Uterus (tissue), 4 donors: ENCODE results near the gene TOGARAM2. TPM values are rescaled to one million over a fixed set of nuclear protein-coding genes. Genes with fewer than 3 reads are reported as not detected.

Experiments used
- DNase-seq, 2 donors: peaks; one replicate each; pipeline ENCODE4 v3.0.0-alpha.2; 2019 to 2020
- H3K27ac ChIP-seq, 2 donors: fragments of 200-600 bp; sonication (generic); 1 replicate in 1 of 2; 2 replicates in 1 of 2; pipeline ENCODE4 v1.5.1; 2016 to 2018
- H3K27me3 ChIP-seq, 2 donors: fragments of 200-600 bp; sonication (generic); one replicate each; pipeline ENCODE4 v1.5.1; 2018 to 2019; ENCODE audit warnings: control low read depth in 1 of 2
- H3K36me3 ChIP-seq, 2 donors: fragments of 200-600 bp; sonication (generic); one replicate each; pipeline ENCODE4 v1.5.1; 2019; ENCODE audit warnings: control low read depth in 1 of 2
- H3K4me1 ChIP-seq, 2 donors: fragments of 200-600 bp; sonication (generic); one replicate each; pipeline ENCODE4 v1.5.1; 2018 to 2019; ENCODE audit warnings: control low read depth in 1 of 2
- H3K4me3 ChIP-seq, 2 donors: fragments of 200-600 bp; sonication (generic); 1 replicate in 1 of 2; 2 replicates in 1 of 2; pipeline ENCODE4 v1.5.1; 2018 to 2019; ENCODE audit warnings: mild to moderate bottlenecking in 1 of 2
- H3K9me3 ChIP-seq, 2 donors: fragments of 200-600 bp; sonication (generic); one replicate each; pipeline ENCODE4 v1.5.1; 2019; ENCODE audit warnings: control low read depth in 1 of 2
- CTCF ChIP-seq, 4 experiments: fragments of 200-600 bp in 2 of 4; fragments of 450-650 bp in 2 of 4; sonication (generic) in 2 of 4; IDR thresholded peaks; one replicate each; pipeline ENCODE4 v1.5.1; 2016 to 2019; ENCODE audit warnings: antibody characterized with exemption in 4 of 4, mild to moderate bottlenecking in 2 of 4, moderate library complexity in 1 of 4
- POLR2A ChIP-seq, 2 donors: fragments of 450-650 bp; IDR thresholded peaks; one replicate each; pipeline ENCODE4 v1.6.1; 2016; ENCODE audit warnings: antibody characterized with exemption in 2 of 2, mild to moderate bottlenecking in 1 of 2, moderate library complexity in 1 of 2
- intact Hi-C: fragments of 100-400 bp; cut with DNase I; formaldehyde crosslinking; loops from one replicate; pipeline ENCODE4 v1.15.1; 2023; ENCODE audit warnings: low total_unique reads
- total RNA-seq, 4 donors: library from RNA; depleted of rRNA in 3 of 4; stranded (reverse); fragments of >200 nt in 3 of 4; gene quantifications; one replicate each; pipeline versions ENCODE4 v1.1.0 to v1.2.4, GENCODE V29; 2014 to 2023
- donor health status: DM: yes; HTN: yes; CAD: no.

The TOGARAM2 gene
- total RNA-seq, 4 donors from 2014 or later, result 0.61 to 1.5 TPM; not detected in 2

- Histone ChIP-seq H3K4me1 (no peaks in the 10 kb centered on the region), H3K9me3 (no peaks in the 10 kb centered on the region), H3K4me3 (no peak overlapping the region), H3K36me3 (no peaks in the 10 kb centered on the region), H3K27ac (no peak overlapping the region), H3K27me3 (no peaks in the 10 kb centered on the region)
- TF ChIP-seq CTCF (IDR thresholded peaks at IDR 0.05) (no peak), POLR2A (IDR thresholded peaks at IDR 0.05) (no peak)
- intact Hi-C loops, result no loop called here
- no peak for DNase-seq
Measured at GRCh38 chr2:28997237-28997846, 16.2 kb downstream of the TOGARAM2 start.

DNA sequence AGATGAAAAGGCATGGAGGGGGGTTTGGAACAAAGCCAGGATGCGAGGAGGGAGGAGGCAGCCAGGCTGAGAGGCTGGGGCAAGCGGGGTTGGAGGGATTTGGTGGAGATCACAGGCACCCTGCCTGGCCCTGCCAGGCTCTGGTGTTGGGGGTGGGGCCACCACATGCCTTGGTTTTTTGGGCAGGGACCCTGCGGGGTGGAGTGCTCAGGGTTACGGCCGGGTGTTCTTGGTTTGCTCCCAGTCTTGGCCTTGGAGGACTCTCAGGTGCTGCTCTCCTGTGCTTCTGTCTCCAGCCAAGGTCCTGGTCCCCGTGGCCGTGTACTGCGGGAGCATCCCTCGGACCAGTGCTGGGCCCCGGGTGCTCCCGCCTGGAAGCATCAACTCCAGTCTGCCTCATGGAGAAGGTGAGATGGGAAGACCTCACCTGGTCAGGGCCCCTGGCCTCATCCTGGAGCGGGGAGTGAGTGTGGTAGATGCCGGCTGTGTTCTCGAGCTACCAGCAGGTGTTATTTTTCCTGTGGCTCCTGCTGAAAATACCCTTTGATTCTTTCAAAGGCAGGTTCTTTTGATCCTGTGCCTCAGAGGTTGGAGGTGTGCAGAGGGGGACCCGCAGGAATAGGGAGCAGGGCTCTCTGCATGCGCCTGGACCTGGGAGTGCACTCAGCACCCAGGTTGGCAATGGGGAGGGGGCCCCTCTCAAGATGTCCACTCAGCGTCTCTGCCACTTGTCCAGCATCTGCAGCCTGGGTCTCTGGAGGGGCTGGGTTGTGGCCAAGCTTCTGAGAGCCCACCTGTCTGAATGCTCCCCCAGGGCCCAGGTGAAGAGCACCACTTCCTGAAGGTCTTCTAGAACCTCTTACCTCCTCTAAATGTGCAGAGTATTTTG is 17.0 kb downstream of the TOGARAM2 start:
- H3K36me3 ChIP-seq, result no peaks in the 10 kb centered on the region
- no peak for DNase-seq
- no peak overlapping the region for H3K4me3 ChIP-seq
- H3K27ac ChIP-seq, result no peak overlapping the region
- H3K4me1 ChIP-seq, result no peaks in the 10 kb centered on the region
- no peak for TF ChIP-seq POLR2A (IDR thresholded peaks at IDR 0.05)
- TF ChIP-seq CTCF (IDR thresholded peaks at IDR 0.05), result no peak
- intact Hi-C loops, result no loop called here
- H3K27me3 ChIP-seq, result no peaks in the 10 kb centered on the region
- H3K9me3 ChIP-seq, result no peaks in the 10 kb centered on the region

DNA sequence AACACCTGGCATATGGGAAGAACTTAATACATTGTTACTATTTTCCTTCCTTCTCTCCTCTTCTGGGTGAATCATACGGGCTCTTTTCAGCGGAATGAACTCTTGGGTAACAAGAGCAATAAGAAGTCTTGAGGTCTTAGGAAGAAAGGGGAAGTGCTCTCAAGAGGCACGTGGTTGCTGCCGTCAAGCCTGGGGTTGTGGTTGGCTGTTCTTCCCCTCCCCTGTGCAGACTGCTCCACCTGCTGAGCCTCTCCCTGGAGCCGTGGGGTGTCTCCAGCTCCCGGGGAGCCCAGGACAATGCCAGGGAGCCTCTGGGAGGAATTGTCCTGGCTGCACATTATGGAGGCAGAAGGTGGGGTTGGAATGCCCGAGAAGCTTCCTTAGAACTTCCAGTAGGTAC is 19.4 kb downstream of the TOGARAM2 start:
- TF ChIP-seq CTCF (IDR thresholded peaks at IDR 0.05) (no peak), POLR2A (IDR thresholded peaks at IDR 0.05) (no peak)
- no peak overlapping the region for H3K4me3 ChIP-seq
- intact Hi-C loops, result no loop called here
- H3K27ac ChIP-seq, result no peak overlapping the region
- H3K4me1 ChIP-seq, result no peaks in the 10 kb centered on the region
- H3K27me3 ChIP-seq, result no peaks in the 10 kb centered on the region
- no peaks in the 10 kb centered on the region for H3K36me3 ChIP-seq
- DNase-seq, result no peak
- no peaks in the 10 kb centered on the region for H3K9me3 ChIP-seq

GRCh38 chr2:29000956-29001355 is 19.9 kb downstream of the TOGARAM2 start:
- no peaks in the 10 kb centered on the region for H3K27me3 ChIP-seq
- H3K4me1 ChIP-seq, result no peaks in the 10 kb centered on the region
- no peak overlapping the region for H3K27ac ChIP-seq
- no peak for DNase-seq
- TF ChIP-seq POLR2A (IDR thresholded peaks at IDR 0.05), result no peak
- no peak for TF ChIP-seq CTCF (IDR thresholded peaks at IDR 0.05)
- H3K36me3 ChIP-seq, result no peaks in the 10 kb centered on the region
- intact Hi-C loops, result no loop called here
- no peaks in the 10 kb centered on the region for H3K9me3 ChIP-seq
- no peak overlapping the region for H3K4me3 ChIP-seq

GRCh38 chr2:29001806-29002205 is 20.7 kb downstream of the TOGARAM2 start:
- intact Hi-C loops, result no loop called here
- H3K27ac ChIP-seq, result no peak overlapping the region
- H3K27me3 ChIP-seq, result no peaks in the 10 kb centered on the region
- no peaks in the 10 kb centered on the region for H3K36me3 ChIP-seq
- no peaks in the 10 kb centered on the region for H3K4me1 ChIP-seq
- TF ChIP-seq CTCF (IDR thresholded peaks at IDR 0.05), result no peak
- no peak for TF ChIP-seq POLR2A (IDR thresholded peaks at IDR 0.05)
- no peaks in the 10 kb centered on the region for H3K9me3 ChIP-seq
- no peak overlapping the region for H3K4me3 ChIP-seq
- no peak for DNase-seq
